Ecto neural progenitor cell (in vitro differentiated cells): Measurements from ENCODE around the gene DHX57.
"Not testable (repeated sequence)": the region's sequence is repeated elsewhere in the genome, so short reads cannot be mapped to it uniquely, and the experiment has no call there.

Experiments
- DNase-seq: peaks from one replicate; pipeline ENCODE4 v3.0.0-alpha.2; 2018; ENCODE audit warnings: low spot score

The DHX57 gene

GRCh38 chr2:38794235-38794946 lies 81.3 kb downstream of the DHX57 start:
- no peak for DNase-seq

DNA sequence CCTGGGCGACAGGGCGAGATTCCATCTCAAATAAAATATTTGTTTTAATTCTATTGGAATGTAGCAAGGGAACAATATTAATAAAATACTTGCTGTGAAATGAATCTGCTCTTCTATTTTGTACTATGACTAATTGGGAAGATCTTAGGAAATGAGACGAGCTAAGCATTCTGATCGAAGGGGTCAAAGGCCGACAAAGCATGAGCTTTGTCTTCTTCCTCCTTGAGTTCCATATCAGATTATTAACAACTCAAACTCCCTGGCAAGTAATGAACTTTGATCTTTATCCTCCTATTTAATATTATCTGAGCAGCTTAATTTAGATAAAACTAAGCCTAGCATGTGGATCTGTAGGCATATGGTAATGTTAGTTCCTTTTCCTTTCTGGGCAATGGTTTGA lies 82.2 kb downstream of the DHX57 start:
- DNase-seq = no peak

GRCh38 chr2:38792751-38793150 lies 83.0 kb downstream of the DHX57 start:
- DNase-seq = no peak

DNA sequence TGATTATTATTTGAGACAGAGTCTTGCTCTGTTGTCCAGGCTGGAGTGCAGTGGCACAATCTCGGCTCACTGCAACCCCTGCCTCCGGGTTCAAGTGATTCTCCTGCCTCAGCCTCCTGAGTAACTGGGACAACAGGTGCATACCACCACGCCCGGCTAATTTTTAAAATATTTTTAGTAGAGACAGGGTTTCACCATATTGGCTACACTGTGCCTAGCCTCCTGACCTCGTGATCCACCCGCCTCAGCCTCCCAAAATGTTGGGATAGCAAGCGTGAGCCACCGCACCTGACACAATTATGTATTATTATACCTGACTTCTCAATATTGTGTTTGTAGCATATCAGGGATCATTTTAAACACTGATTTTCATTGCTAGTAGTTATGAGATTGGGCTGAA lies 83.4 kb downstream of the DHX57 start:
- DNase-seq = not testable (repeated sequence)

DNA sequence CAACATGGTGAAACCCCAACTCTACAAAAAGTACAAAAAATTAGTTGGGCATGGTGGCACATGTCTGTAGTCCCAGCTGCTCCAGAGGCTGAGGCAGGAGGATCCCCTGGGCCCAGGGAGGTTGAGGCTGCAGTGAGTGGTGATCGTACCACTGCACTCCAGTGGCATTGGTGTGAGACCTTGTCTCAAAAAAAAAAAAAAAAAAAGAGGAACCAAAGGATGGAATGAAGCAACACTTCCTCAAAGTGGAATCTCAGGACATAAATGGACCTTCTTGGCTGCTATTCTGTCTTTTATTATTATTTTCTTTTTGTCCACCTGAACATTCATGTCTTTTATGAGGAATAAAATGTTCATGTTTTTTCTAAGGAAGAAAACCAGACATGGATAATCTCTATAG lies 84.0 kb downstream of the DHX57 start:
- no peak for DNase-seq

DNA sequence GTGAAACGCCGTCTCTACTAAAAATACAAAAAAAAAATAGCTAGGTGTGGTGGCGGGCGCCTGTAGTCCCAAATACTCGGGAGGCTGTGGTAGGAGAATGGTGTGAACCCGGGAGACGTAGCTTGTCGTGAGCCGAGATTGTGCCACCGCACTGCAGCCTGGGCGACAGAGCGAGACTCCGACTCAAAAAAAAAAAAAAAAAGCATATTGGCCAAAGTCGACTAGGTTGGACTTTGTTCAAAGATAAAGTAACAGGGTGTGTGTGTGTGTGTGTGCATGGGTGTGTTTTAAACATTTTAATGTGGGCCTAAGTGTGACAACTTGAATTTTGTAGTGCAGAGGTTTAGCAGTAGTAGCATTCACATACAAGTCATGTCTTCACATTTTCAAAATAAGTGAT lies 86.0 kb downstream of the DHX57 start:
- DNase-seq = no peak

GRCh38 chr2:38788306-38788705 lies 87.4 kb downstream of the DHX57 start:
- peak; percentile 53 for DNase-seq

- no peak for DNase-seq
These were observed 92.1 kb downstream of the DHX57 start for GRCh38 chr2:38783586-38783985.

DNA sequence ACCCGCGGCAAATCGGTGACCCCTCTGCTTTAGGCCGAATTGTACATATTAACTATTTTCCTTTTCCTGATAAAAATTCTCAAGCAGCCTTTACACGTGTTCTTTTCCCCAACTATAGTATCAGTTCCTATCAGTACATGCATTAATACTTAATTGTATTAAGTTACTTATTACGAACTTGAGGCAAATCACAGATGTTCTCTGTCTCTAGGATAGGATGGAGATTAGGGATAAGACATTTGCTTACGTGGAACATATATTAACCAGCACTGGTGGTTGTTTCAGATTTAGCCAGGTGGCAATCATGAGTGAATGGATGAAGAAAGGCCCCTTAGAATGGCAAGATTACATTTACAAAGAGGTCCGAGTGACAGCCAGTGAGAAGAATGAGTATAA lies 97.0 kb downstream of the DHX57 start:
- DNase-seq = no peak

- no peak for DNase-seq
These were observed 99.2 kb downstream of the DHX57 start for GRCh38 chr2:38776531-38776930.

GRCh38 chr2:38775921-38776225 lies 99.9 kb downstream of the DHX57 start:
- DNase-seq = no peak

DNA sequence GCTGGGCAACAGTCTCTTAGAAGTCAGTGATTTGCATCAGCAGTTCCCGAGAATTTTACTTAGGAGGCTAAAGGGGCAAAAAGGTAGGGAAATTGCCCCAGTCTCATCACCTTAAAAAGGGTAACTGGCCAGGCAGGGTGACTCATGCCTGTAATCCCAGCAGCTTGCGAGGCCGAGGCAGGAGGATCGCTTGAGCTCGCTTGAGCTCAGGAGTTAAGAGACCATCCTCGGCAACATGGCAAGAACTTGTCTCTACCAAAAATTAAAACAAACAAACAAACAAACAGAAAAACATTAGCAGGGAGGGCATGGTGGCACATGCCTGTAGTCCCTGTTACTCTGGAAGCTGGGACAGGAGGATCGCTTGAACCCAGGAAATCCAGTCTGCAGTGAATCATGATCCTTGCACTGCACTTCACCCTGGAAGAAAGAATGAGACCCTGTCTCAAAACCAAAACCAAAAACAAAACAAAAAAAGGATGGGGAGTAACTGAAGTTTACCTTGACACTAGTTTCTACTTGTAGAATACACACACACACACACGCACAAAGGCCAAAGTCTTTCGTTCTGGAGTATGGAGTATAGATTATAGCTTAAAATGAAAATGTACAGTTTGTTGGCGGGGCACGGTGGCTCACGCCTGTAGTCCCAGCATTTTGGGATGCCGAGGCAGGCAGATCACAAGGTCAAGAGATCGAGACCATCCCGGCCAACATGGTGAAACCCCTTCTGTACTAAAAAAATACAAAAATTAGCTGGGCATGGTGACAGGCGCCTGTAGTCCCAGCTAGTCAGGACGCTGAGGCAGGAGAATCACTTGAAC lies 100.4 kb downstream of the DHX57 start:
- DNase-seq = no peak

DNA sequence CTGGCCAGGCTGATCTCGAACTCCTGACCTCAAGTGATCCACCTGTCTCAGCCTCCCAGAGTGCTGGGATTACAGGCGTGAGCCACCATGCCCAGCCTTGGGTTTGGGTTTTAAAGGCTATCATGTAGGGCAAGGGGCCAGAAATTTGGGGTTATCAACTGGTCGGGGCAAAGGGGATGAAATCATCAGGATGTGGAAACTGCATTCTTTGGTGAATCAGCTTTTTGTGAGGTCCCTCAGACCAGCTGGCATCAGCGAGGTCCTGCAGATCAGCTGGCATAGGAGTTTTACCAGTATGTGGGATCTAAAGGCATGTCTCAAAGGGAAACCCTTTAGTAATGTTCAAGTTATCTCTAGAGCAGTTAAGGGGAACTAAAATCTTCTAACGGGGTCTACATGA lies 104.1 kb downstream of the DHX57 start:
- no peak for DNase-seq

GRCh38 chr2:38765551-38765950 lies 110.2 kb downstream of the DHX57 start:
- DNase-seq = no peak

DNA sequence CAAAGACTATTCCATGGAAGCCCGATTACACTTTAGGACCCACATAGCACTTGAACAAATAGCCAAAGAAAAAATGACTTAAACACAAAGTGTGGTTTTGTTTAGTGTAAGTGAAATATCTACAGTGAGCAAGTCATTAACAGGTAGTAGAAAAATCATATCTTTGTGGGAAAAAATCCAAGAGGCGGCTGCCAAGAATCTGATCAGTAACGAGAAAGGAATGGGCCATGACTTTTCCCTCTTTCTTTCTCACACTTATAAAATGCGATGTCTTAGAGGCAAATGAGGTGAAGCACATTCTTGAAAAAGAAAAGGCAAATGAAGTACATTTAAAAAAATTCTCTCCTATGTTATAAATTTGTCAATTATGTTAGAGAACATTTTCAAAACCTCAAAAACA lies 110.6 kb downstream of the DHX57 start:
- DNase-seq = no peak

- no peak for DNase-seq
These were observed 112.0 kb downstream of the DHX57 start for GRCh38 chr2:38763728-38764127.

- DNase-seq = no peak
These were observed 112.5 kb downstream of the DHX57 start for GRCh38 chr2:38763228-38763627.

GRCh38 chr2:38755891-38756290 lies 119.8 kb downstream of the DHX57 start:
- DNase-seq = not testable (repeated sequence)

DNA sequence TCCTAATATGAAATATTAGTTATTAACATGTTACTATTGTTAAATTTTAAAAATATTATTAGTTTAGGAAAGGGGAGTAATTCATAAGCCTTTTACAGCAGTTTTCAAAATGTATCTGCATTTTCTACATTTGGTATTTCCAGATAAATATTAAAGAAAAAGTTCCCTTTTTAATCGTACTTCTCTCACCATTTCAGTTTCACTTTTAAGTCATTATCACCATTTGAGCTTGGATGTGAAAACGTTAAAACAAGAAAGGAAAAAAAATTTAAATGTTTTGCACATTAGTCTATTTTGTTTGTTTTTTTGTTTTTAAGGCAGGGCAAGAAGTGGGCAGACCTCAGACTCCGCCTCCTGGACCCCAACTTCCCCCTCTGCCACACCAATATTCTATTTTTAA lies 121.2 kb downstream of the DHX57 start:
- no peak for DNase-seq

GRCh38 chr2:38754049-38754448 lies 121.7 kb downstream of the DHX57 start:
- DNase-seq = no peak

DNA sequence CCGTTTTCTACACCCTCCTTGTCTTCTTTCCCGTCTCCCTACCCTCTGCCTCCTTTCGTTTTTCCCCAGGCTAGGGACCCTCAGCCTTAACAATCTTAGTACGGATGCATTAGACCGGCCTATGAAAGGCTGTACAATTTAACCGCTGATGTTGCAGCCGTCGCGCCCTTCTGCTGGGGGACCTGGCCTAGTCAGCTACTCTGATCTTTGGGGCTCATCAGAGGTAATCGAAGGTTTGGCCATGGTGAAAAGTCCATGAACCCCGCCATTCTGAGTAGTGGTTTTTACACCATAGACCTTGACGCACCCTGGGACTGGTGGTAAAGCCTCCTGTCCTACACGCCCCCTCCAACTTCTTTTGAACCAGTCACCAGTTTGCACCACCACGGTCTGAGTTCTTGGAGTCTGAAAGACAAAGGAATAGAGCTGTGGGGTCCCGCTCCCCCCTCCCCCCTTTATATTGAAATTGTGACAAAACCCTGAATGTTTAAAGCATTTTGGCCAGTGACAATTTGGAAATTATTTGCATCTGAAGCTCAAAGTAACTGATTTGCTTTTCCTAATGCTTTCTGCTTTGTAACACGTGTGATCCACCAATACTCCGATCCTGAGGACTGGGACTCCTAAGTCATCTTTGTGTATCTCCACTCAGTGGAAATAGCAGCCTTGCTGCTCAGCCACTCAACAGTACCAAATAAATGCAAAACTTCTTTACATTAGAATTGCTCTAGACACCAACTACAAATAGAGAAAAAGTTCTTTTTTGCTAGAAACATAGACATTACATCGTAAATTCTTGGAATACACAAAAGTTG lies 123.9 kb downstream of the DHX57 start:
- no peak for DNase-seq

- DNase-seq = peak; percentile 99
These were observed 124.7 kb downstream of the DHX57 start, which contains the start of gene SRSF7 for GRCh38 chr2:38750891-38751595. Gene SRSF7 (minus strand): TSS chr2:38751361. CDS start chr2:38751256, 105 bp downstream.
